Adipocyte (in vitro differentiated cells): Measurements from ENCODE around the gene CTTNBP2NL.
A peak's percentile ranks its signal among the peaks of the same experiment; 100 is the strongest.

Experiments used
- DNase-seq: peaks from one replicate; pipeline ENCODE4 v3.0.0-alpha.2; 2015; ENCODE audit warnings: low read depth
- H3K27me3 ChIP-seq: replicated peaks from 2 replicates; pipeline ENCODE4 v1.7.0; 2013; ENCODE audit warnings: mild to moderate bottlenecking, low read length, moderate library complexity; ENCODE audit not compliant: control insufficient read depth, insufficient read depth
- H3K36me3 ChIP-seq: 2 replicates; pipeline ENCODE4 v1.7.0; 2013; ENCODE audit warnings: low read length, mild to moderate bottlenecking, moderate library complexity; ENCODE audit not compliant: control insufficient read depth, insufficient read depth, severe bottlenecking
- H3K4me1 ChIP-seq: 2 replicates; pipeline ENCODE4 v1.7.0; 2013; ENCODE audit warnings: mild to moderate bottlenecking, low read length, moderate library complexity; ENCODE audit not compliant: control insufficient read depth, insufficient read depth
- H3K4me3 ChIP-seq: 2 replicates; pipeline ENCODE4 v1.7.0; 2013; ENCODE audit warnings: mild to moderate bottlenecking, low read length, moderate library complexity
- H3K9ac ChIP-seq: 2 replicates; pipeline ENCODE4 v1.7.0; 2013; ENCODE audit warnings: mild to moderate bottlenecking, low read length, moderate library complexity
- H3K9me3 ChIP-seq: 2 replicates; pipeline ENCODE4 v1.7.0; 2013; ENCODE audit warnings: mild to moderate bottlenecking, low read length, moderate library complexity; ENCODE audit not compliant: control insufficient read depth

CTTNBP2NL gene

GRCh38 chr1:112453876-112454275, 57.9 kb downstream of the CTTNBP2NL start:
- Histone ChIP-seq H3K4me1 (peaks cover 40% of the 10 kb centered on the region), H3K27me3 (no peaks in the 10 kb centered on the region), H3K36me3 (peaks cover 49% of the 10 kb centered on the region), H3K9me3 (no peaks in the 10 kb centered on the region), H3K9ac (no peak overlapping the region), H3K4me3 (no peak overlapping the region)
- DNase-seq, result no peak

GRCh38 chr1:112454316-112454715, 58.3 kb downstream of the CTTNBP2NL start:
- H3K9me3 ChIP-seq, result no peaks in the 10 kb centered on the region
- peaks cover 40% of the 10 kb centered on the region for H3K4me1 ChIP-seq
- H3K36me3 ChIP-seq, result peaks cover 50% of the 10 kb centered on the region
- no peaks in the 10 kb centered on the region for H3K27me3 ChIP-seq
- no peak overlapping the region for H3K9ac ChIP-seq
- H3K4me3 ChIP-seq, result no peak overlapping the region
- DNase-seq, result no peak

- peak; percentile 75 for DNase-seq
Observed at GRCh38 chr1:112457241-112457640, 61.2 kb downstream of the CTTNBP2NL start.

GRCh38 chr1:112457955-112458354, 61.9 kb downstream of the CTTNBP2NL start:
- peak overlapping the region; percentile 46 for H3K9ac ChIP-seq

More at GRCh38 chr1:112457241-112457640, 61.2 kb downstream of the CTTNBP2NL start:
- H3K27me3 ChIP-seq, result no peaks in the 10 kb centered on the region
- H3K36me3 ChIP-seq, result peaks cover 41% of the 10 kb centered on the region
- no peak overlapping the region for H3K4me3 ChIP-seq
- H3K9ac ChIP-seq, result peak overlapping the region; percentile 46
- H3K9me3 ChIP-seq, result no peaks in the 10 kb centered on the region
- peaks cover 46% of the 10 kb centered on the region for H3K4me1 ChIP-seq

GRCh38 chr1:112458756-112459155, 62.7 kb downstream of the CTTNBP2NL start:
- no peak for DNase-seq
- Histone ChIP-seq H3K9ac (no peak overlapping the region), H3K9me3 (no peaks in the 10 kb centered on the region), H3K4me3 (no peak overlapping the region), H3K4me1 (peaks cover 46% of the 10 kb centered on the region), H3K36me3 (peaks cover 41% of the 10 kb centered on the region), H3K27me3 (no peaks in the 10 kb centered on the region)

More at GRCh38 chr1:112457955-112458354, 61.9 kb downstream of the CTTNBP2NL start:
- Histone ChIP-seq H3K4me3 (peak overlapping the region; percentile 30), H3K36me3 (peaks cover 41% of the 10 kb centered on the region), H3K27me3 (no peaks in the 10 kb centered on the region), H3K4me1 (peaks cover 46% of the 10 kb centered on the region), H3K9me3 (no peaks in the 10 kb centered on the region)
- peak; percentile 68 for DNase-seq

GRCh38 chr1:112460615-112461014, 64.6 kb downstream of the CTTNBP2NL start:
- Histone ChIP-seq H3K27me3 (no peaks in the 10 kb centered on the region), H3K9ac (no peak overlapping the region), H3K4me3 (no peak overlapping the region), H3K4me1 (peaks cover 52% of the 10 kb centered on the region), H3K36me3 (peaks cover 25% of the 10 kb centered on the region), H3K9me3 (no peaks in the 10 kb centered on the region)
- DNase-seq, result peak; percentile 15

- Histone ChIP-seq H3K36me3 (peaks cover 18% of the 10 kb centered on the region), H3K4me1 (peaks cover 51% of the 10 kb centered on the region), H3K9me3 (no peaks in the 10 kb centered on the region), H3K4me3 (no peak overlapping the region), H3K27me3 (no peaks in the 10 kb centered on the region), H3K9ac (peak overlapping the region; percentile 37)
- no peak for DNase-seq
Observed at GRCh38 chr1:112461200-112461871, 65.3 kb downstream of the CTTNBP2NL start.

- no peaks in the 10 kb centered on the region for H3K9me3 ChIP-seq
- H3K27me3 ChIP-seq, result no peaks in the 10 kb centered on the region
- peaks cover 7% of the 10 kb centered on the region for H3K36me3 ChIP-seq
- DNase-seq, result no peak
- no peak overlapping the region for H3K9ac ChIP-seq
- peaks cover 41% of the 10 kb centered on the region for H3K4me1 ChIP-seq
- no peak overlapping the region for H3K4me3 ChIP-seq
Observed at GRCh38 chr1:112462953-112463279, 66.9 kb downstream of the CTTNBP2NL start.

GRCh38 chr1:112464501-112464900, 68.5 kb downstream of the CTTNBP2NL start:
- Histone ChIP-seq H3K9me3 (no peaks in the 10 kb centered on the region), H3K36me3 (no peaks in the 10 kb centered on the region), H3K27me3 (no peaks in the 10 kb centered on the region), H3K4me3 (no peak overlapping the region), H3K4me1 (peaks cover 34% of the 10 kb centered on the region), H3K9ac (no peak overlapping the region)
- DNase-seq, result no peak

GRCh38 chr1:112465122-112465521, 69.1 kb downstream of the CTTNBP2NL start:
- DNase-seq, result peak; percentile 36
- peaks cover 34% of the 10 kb centered on the region for H3K4me1 ChIP-seq
- peak overlapping the region; percentile 81 for H3K9ac ChIP-seq

GRCh38 chr1:112466078-112466660, 70.2 kb downstream of the CTTNBP2NL start:
- H3K9ac ChIP-seq, result peak overlapping the region; percentile 81
- no peaks in the 10 kb centered on the region for H3K36me3 ChIP-seq
- peak; percentile 99 for DNase-seq
- H3K9me3 ChIP-seq, result no peaks in the 10 kb centered on the region
- H3K27me3 ChIP-seq, result no peaks in the 10 kb centered on the region
- peaks cover 24% of the 10 kb centered on the region for H3K4me1 ChIP-seq
- peak overlapping the region; percentile 72 for H3K4me3 ChIP-seq

More at GRCh38 chr1:112465122-112465521, 69.1 kb downstream of the CTTNBP2NL start:
- H3K9me3 ChIP-seq, result no peaks in the 10 kb centered on the region
- H3K36me3 ChIP-seq, result no peaks in the 10 kb centered on the region
- H3K4me3 ChIP-seq, result no peak overlapping the region
- no peaks in the 10 kb centered on the region for H3K27me3 ChIP-seq
